ENCODE results near the gene MATN4. TPM values are rescaled to one million over a fixed set of nuclear protein-coding genes. Genes with fewer than 3 reads are reported as not detected.

The MATN4 gene
- total RNA-seq, 4 donors from 2014 or later = 0.19 to 0.24 TPM; not detected in 2

DNA sequence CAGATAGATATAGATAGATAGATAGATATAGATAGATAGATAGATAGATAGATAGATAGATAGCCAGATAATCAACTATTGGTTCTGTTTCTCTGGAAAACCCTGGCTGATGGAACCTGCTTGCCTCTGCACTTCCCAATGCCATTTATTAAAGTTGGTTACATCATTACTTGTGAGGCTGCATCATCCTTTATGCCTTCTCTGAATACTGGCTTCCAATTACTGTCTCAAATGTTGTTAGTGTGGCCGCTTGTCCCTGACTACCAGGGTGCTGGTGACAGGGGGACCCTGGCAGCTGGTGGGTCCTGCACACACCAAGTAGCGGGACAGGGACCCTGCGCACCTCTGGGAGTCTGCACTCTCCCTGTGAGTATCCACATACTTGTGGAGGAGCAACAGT, 49.8 kb downstream of the MATN4 start:
- TF ChIP-seq, protein P1, sequence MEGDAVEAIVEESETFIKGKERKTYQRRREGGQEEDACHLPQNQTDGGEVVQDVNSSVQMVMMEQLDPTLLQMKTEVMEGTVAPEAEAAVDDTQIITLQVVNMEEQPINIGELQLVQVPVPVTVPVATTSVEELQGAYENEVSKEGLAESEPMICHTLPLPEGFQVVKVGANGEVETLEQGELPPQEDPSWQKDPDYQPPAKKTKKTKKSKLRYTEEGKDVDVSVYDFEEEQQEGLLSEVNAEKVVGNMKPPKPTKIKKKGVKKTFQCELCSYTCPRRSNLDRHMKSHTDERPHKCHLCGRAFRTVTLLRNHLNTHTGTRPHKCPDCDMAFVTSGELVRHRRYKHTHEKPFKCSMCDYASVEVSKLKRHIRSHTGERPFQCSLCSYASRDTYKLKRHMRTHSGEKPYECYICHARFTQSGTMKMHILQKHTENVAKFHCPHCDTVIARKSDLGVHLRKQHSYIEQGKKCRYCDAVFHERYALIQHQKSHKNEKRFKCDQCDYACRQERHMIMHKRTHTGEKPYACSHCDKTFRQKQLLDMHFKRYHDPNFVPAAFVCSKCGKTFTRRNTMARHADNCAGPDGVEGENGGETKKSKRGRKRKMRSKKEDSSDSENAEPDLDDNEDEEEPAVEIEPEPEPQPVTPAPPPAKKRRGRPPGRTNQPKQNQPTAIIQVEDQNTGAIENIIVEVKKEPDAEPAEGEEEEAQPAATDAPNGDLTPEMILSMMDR (IDR thresholded peaks at IDR 0.05) = no peak
- DNase-seq (ENCODE audit: low spot score) (no peak), ATAC-seq (ENCODE audit: low FRiP score) (no peak)

DNA sequence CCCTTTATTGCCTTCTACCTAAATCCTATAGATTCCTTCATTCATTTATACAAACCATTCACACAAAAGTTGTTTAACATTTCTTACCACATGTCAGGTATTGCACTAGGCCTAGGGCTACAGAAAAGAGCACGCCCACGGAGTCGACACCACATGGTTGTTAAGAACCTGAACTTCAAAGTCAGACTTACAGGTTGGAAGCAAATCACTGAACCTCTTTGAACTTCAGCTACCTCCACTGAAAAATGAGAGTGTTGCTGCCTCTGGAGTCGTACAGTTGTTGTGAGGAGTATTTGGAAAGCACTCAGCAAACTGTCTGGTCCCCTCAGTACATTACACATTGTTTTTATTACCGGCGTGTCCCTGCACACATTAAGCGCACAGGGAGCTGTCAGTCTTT, 50.4 kb downstream of the MATN4 start:
- TF ChIP-seq, protein P1 (IDR thresholded peaks at IDR 0.05) = no peak
- no peak for ATAC-seq (ENCODE audit: low FRiP score)
- DNase-seq (ENCODE audit: low spot score) = no peak

DNA sequence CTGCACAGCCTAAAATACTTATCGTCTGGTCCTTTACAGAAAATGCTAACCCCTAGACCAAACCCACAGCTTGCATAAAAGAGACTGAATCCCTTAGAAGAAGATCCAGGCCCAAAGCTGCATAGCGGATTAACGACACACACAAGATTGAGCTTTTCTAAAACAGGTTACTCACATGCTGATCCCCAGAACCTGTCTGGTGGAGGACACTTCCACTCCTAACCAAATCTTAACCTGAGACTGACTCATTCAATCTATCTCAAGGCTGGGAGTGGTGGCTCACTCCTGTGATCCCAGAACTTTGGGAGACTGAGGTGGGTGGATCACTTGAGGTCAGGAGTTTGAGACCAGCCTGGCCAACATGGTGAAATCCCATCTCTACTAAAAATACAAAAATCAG, 50.9 kb downstream of the MATN4 start:
- no peak for ATAC-seq (ENCODE audit: low FRiP score)
- TF ChIP-seq, protein P1 (IDR thresholded peaks at IDR 0.05) = no peak
- no peak for DNase-seq (ENCODE audit: low spot score)

DNA sequence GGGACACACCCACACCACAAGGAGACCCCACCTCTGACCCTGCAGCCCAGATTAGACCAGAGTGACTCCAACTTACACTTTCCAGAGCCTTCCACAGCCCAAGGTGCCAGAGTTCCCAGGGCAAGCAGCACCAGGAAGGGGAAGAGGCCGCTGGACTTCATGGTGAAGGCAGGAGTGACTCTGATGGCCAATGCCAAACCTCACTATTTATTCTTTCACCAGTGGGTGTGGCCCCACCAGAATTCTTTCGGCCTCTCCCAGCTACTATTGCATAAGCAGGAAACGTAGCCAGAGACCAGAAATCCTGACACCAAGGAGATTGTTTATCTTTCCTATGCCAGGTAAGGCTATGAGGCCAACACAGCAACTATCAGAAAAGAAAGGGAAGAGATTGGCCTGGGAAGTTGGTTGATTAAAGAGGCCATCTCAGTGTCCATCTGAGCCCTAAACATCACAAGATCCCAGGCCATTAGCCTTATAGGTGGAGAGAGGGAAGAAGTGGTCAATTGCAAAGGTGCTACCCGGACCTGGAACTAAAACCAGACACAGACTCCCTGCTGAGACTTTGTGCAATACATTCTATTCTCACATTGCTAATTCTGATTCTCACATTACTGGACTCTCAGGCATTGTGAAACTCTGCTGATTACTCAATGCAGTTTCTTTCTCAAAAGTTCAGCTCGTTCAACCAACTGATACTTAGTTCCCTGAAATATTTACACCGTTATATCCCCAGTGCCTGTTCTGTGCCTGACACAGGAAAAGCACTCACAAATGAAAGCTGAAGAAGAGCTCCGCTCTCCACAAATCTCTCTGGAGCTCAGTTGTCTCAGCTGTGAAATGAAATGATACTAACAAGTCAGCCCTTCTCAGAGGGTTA, 53.5 kb downstream of the MATN4 start, which contains the start of gene SLPI:
Gene SLPI, minus strand, starts transcription at position 182 of the 880 bp plus-strand sequence. Its CDS starts 21 bp downstream, at position 161.
- TF ChIP-seq, protein P1 (IDR thresholded peaks at IDR 0.05) = no peak
- peak; percentile 75 for ATAC-seq (ENCODE audit: low FRiP score)
- DNase-seq (ENCODE audit: low spot score) = no peak

DNA sequence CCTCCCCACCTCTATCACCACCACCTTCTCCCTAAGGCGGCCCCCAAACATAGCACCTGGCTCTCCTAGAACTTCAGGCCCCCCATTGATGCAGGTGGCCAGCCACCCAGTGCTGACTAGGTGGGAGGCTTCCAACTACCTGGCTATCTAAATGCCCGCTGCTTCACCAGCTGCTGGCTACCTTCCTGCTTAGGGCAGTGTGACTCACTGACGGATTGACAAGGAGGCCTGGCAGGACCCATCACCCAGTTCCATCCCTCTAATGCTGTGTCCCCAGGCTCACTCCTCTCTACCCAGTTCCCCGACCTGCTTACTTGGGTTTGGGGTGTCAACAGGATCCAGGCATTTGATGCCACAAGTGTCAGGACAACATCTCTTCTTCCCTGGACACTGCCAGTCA, 54.8 kb downstream of the MATN4 start:
- ATAC-seq (ENCODE audit: low FRiP score) (peak; percentile 41), DNase-seq (ENCODE audit: low spot score) (no peak)
- TF ChIP-seq, protein P1 (IDR thresholded peaks at IDR 0.05) = no peak

DNA sequence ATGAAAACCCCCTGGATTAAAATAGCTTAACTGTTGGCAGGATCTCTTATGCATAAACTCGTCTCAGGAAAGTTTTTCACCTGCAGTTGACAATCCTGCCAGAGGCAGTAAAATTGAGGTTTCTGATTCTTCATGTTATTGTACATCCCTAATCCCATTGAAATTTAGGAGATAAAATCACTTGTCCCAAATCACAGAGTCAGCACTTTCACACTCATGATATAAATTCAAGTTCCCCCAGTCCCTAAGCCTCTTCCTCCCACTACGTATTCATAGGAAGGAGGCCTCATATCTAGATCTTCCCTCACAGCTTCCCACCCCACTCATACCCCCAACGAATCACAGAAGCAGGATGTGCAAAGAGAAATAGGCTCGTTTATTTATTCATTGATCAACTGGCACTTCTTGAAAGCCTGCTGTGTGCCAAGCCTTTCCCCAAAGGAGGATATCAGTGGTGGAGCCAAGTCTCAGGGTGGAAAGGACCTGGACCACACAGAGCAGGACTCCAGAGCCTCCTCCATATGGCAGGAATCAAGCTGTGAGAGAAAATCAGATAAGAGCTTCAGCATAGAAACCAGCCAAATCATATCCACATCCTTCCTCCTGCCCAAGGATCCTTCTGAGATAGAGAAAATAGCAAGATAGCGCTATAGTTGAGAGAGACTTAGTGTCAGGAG, 56.1 kb downstream of the MATN4 start:
- DNase-seq (ENCODE audit: low spot score) (no peak), ATAC-seq (ENCODE audit: low FRiP score) (no peak)
- TF ChIP-seq, protein P1 (IDR thresholded peaks at IDR 0.05) = no peak
